ENCODE results near the gene FFAR1.
A peak's percentile ranks its signal among the peaks of the same experiment; 100 is the strongest.

The FFAR1 gene

DNA sequence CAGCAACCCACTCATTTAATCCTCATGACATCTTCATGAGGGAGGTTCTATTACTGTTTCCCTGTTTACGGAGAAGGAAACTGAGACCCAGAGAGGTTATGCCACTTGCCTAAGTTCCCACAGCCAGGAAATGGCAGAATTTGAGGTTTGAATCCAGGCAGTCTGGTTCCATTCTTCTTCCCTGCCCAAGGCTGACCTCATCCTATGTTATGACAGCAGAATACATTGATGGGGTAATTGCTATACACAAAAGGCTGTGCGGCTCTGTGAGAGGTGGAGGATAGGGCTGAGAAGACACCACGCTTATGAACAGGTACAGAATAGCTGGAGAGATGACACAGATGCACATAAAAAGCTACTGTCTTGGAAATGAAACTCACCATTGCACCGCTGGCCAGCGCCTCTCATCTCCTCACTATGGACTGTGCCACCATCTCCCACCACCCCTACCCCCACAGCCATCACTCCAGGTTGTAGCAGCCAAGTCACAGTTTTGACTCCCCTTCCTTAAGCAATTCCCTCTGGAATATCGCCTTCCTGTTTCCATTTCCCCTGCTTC lies 44.3 kb upstream of the FFAR1 start:
- TF ChIP-seq ZFX (IDR thresholded peaks at IDR 0.05; ENCODE audit: borderline replicate concordance), result no peak
- TF ChIP-seq, protein P1, sequence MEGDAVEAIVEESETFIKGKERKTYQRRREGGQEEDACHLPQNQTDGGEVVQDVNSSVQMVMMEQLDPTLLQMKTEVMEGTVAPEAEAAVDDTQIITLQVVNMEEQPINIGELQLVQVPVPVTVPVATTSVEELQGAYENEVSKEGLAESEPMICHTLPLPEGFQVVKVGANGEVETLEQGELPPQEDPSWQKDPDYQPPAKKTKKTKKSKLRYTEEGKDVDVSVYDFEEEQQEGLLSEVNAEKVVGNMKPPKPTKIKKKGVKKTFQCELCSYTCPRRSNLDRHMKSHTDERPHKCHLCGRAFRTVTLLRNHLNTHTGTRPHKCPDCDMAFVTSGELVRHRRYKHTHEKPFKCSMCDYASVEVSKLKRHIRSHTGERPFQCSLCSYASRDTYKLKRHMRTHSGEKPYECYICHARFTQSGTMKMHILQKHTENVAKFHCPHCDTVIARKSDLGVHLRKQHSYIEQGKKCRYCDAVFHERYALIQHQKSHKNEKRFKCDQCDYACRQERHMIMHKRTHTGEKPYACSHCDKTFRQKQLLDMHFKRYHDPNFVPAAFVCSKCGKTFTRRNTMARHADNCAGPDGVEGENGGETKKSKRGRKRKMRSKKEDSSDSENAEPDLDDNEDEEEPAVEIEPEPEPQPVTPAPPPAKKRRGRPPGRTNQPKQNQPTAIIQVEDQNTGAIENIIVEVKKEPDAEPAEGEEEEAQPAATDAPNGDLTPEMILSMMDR (IDR thresholded peaks at IDR 0.05), result no peak
- H3K27ac ChIP-seq, result no peak overlapping the region

DNA sequence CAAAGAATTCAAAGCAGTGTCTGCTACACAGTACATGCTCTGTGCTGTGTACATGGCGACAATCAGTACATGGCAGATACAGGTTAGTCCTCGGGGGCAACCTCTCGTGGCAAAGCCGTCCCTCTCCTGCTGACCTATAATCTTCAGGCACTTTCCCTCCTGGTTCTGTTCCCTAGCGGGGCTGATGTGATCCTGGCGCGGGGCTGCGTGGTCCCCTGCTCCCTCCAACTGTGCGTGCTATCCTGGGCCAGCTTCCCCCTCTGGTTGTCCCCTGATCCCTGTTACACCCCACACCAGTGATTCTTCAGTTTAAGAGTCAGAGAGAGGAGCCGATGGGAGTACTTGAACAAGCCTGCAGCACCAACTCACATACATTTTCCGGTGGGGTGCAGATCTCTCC lies 43.7 kb upstream of the FFAR1 start:
- no peak for TF ChIP-seq ZFX (IDR thresholded peaks at IDR 0.05; ENCODE audit: borderline replicate concordance)
- TF ChIP-seq, protein P1 (IDR thresholded peaks at IDR 0.05), result no peak
- H3K27ac ChIP-seq, result no peak overlapping the region

DNA sequence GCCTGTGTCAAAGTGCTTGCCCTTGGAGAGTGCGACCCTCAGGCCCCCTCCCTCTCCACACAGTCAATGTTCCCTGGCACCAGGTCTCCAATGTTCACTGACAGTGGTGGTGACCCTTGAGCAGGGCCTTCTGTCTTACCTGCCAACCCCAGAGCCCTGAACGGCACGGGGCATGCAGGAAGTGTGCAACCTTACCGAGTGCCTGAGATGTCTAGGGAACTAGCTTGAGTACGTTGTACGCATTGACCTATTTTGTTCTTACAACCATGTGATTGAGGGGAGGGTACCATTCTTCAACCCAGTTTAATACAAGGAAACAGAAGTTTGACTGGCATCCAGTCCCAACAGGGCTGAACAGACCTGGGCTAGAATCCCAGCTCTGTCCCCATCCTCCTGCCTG lies 42.5 kb upstream of the FFAR1 start:
- TF ChIP-seq, protein P1 (IDR thresholded peaks at IDR 0.05), result no peak
- TF ChIP-seq ZFX (IDR thresholded peaks at IDR 0.05; ENCODE audit: borderline replicate concordance), result no peak
- no peak overlapping the region for H3K27ac ChIP-seq

DNA sequence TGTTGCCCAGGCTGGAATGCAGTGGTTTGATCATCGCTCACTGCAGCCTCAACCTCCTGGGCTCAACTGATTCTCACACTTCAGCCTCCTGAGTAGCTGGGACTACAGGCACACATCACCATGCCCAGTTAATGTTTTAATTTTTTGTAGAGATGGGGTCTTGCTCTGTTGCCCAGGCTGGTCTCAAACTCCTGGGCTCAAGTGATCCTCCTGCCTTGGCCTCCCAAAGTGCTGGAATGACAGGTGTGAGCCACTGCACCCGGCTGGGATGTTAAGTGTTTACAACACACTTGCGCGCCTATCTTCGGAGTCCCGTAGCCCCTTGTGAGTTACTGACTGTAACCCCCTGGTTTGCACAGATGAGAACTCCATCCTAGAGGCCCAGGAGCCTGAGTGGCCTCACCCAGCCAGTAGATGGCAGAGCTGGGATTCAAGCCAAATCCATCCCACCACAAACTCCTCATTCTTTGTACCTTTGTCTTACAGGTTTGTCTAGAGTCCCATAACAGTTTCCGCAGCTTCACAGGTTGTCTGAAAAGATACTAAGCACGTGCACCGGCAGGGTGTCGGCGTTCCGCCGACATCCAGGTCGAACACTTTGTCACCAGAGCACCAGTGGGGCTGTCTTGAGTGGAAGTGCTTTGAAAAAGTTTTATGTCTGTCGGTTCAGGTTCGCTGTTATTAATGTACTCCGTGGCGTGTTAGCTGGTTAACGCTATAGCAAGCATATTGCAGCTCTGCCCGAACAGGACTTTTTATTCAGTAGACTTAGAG lies 41.0 kb upstream of the FFAR1 start:
- no peak overlapping the region for H3K27ac ChIP-seq
- no peak for TF ChIP-seq ZFX (IDR thresholded peaks at IDR 0.05; ENCODE audit: borderline replicate concordance)
- TF ChIP-seq, protein P1 (IDR thresholded peaks at IDR 0.05), result peak; percentile 46

DNA sequence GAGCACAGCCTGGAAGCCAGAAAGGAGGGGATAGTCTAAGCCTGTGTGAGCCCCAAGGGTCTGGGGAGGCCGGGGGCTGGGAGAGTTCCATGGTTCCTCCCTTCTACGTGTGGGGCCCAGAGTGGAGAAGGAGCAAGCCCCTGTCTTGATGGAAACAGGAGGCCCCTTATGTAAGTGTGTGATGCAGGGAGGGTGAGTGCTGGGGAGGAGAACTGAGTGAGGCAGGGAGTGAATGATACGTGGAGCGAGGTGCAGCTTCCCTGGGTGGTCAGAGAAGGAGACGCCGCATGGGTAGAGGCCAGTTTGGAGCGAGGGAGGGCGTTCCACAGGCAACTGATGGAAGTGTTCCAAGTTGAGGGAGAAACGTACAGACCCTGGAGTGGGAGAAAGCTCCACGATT lies 39.8 kb upstream of the FFAR1 start:
- TF ChIP-seq, protein P1 (IDR thresholded peaks at IDR 0.05), result no peak
- no peak for TF ChIP-seq ZFX (IDR thresholded peaks at IDR 0.05; ENCODE audit: borderline replicate concordance)

DNA sequence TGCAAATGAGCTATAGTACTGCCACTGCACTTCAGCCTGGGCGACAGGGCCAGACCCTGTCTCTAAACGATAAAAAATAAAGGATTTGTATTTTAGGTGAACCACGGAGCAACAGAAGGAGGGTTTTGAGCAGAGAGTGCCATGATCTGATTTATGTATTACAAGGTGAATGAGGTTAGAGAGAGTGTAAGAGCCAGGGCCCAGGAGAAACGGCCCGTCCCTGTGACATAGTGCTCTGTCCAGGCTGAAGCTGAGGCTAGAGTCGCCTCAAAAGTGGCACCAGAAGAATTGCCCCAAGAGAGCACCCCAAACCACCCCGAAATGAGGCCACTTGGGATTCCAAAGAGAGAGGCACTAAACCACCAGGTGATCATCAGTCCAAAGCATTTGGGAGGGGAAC lies 38.8 kb upstream of the FFAR1 start:
- no peak for TF ChIP-seq ZFX (IDR thresholded peaks at IDR 0.05; ENCODE audit: borderline replicate concordance)
- TF ChIP-seq, protein P1 (IDR thresholded peaks at IDR 0.05), result no peak
- H3K27ac ChIP-seq, result no peak overlapping the region

More for the DNA sequence above, 39.8 kb upstream of the FFAR1 start:
- H3K27ac ChIP-seq, result no peak overlapping the region

All from 22Rv1 (cell line).